ENCODE measurements around the gene LZIC. TPM values are rescaled to one million over a fixed set of nuclear protein-coding genes. Genes with fewer than 3 reads are reported as not detected.

The LZIC gene
- total RNA-seq, 1 experiment from 2014 or later: 28.8 TPM

DNA sequence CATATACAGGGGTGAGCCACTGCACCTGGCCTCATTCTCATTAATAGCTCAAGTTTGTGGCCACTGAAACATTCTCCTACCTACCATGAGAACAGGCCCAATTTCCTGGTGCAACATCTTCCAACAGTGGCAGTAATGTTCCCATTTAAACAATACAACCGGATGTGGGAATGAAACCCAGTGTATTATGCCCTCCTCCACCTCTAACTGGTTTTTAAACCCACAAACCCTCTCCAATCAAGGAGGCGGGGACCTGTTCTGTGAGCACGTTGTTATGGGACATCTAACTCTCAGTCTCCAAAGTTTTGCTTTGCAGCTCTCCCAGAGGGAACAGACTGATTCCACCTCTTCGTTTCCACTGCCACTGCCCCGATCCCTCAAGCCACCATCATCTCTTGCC lies 35.8 kb downstream of the LZIC start:
- Histone ChIP-seq H3K36me3 (ENCODE audit: insufficient read depth, low read length) (no peaks in the 10 kb centered on the region), H3K9me3 (ENCODE audit: low read length) (no peaks in the 10 kb centered on the region), H3K4me2 (ENCODE audit: low read depth, low read length, poor library complexity, severe bottlenecking) (no peak overlapping the region), H3K4me3 (ENCODE audit: low read length) (no peak overlapping the region), H4K20me1 (ENCODE audit: insufficient read depth, low read depth, low read length) (no peaks in the 10 kb centered on the region), H2AFZ (ENCODE audit: low read length) (no peak overlapping the region), H3K9ac (ENCODE audit: low read length) (no peak overlapping the region), H3K9me2 (replicated peaks; ENCODE audit: insufficient read depth, low read length) (no peaks in the 10 kb centered on the region), H3K27ac (ENCODE audit: low read length) (no peak overlapping the region), H3K79me2 (ENCODE audit: low read length) (no peaks in the 10 kb centered on the region), H3K27me3 (ENCODE audit: low read length) (no peaks in the 10 kb centered on the region), H3K4me1 (ENCODE audit: low read length) (peaks cover 19% of the 10 kb centered on the region)
- DNase-seq: peak; percentile 29

DNA sequence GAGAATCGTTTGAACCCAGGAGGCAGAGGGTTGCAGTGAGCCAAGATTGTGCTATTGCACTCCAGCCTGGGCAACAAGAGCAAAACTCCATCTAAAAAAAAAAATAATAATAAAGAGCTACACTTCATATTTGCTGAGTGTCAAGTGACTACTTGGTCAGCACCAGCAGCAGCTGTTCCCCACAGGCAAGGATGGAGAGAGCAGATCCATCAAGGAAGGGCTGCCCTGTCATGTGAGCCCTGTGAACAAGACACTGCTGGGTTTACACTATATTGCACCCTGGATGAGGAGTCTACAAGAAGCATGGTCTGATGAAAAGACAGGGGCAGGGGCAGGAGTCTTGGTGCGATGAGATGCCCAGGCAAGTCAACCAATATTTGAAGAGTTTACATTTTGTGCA lies 36.7 kb downstream of the LZIC start:
- no peaks in the 10 kb centered on the region for H3K27me3 ChIP-seq (ENCODE audit: low read length)
- H2AFZ ChIP-seq (ENCODE audit: low read length): no peak overlapping the region
- no peaks in the 10 kb centered on the region for H3K9me3 ChIP-seq (ENCODE audit: low read length)
- H3K4me1 ChIP-seq (ENCODE audit: low read length): peaks cover 18% of the 10 kb centered on the region
- no peak overlapping the region for H3K4me3 ChIP-seq (ENCODE audit: low read length)
- no peaks in the 10 kb centered on the region for H3K79me2 ChIP-seq (ENCODE audit: low read length)
- H3K4me2 ChIP-seq (ENCODE audit: low read depth, low read length, poor library complexity, severe bottlenecking): no peak overlapping the region
- no peak overlapping the region for H3K9ac ChIP-seq (ENCODE audit: low read length)
- H3K36me3 ChIP-seq (ENCODE audit: insufficient read depth, low read length): no peaks in the 10 kb centered on the region
- no peak overlapping the region for H3K27ac ChIP-seq (ENCODE audit: low read length)
- peak; percentile 27 for DNase-seq
- no peaks in the 10 kb centered on the region for H4K20me1 ChIP-seq (ENCODE audit: insufficient read depth, low read depth, low read length)
- no peaks in the 10 kb centered on the region for H3K9me2 ChIP-seq (replicated peaks; ENCODE audit: insufficient read depth, low read length)

DNA sequence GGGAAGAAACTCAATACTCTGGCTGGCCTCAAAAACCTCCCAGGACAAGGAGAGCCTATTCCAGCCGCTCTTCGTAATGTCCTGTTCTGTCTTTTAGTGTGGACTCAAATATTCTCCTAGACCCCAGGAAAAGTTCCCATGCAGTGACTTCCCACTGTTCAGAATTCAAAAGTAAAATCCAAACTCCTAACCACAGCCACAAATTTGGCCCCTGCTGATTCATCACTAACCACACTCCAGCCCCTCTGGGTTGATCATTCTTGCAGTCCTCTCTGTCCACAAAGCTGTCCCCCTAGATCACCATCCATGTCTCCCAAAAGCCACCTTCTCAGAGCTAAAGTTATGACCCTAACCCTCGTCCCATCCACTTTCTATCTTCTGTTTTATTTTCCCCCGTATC lies 38.2 kb downstream of the LZIC start:
- Histone ChIP-seq H3K4me2 (ENCODE audit: low read depth, low read length, poor library complexity, severe bottlenecking) (no peak overlapping the region), H3K4me3 (ENCODE audit: low read length) (no peak overlapping the region), H3K4me1 (ENCODE audit: low read length) (peaks cover 15% of the 10 kb centered on the region), H3K36me3 (ENCODE audit: insufficient read depth, low read length) (no peaks in the 10 kb centered on the region), H3K79me2 (ENCODE audit: low read length) (no peaks in the 10 kb centered on the region), H3K9ac (ENCODE audit: low read length) (no peak overlapping the region), H4K20me1 (ENCODE audit: insufficient read depth, low read depth, low read length) (no peaks in the 10 kb centered on the region), H2AFZ (ENCODE audit: low read length) (no peak overlapping the region), H3K27ac (ENCODE audit: low read length) (no peak overlapping the region), H3K9me3 (ENCODE audit: low read length) (no peaks in the 10 kb centered on the region), H3K27me3 (ENCODE audit: low read length) (no peaks in the 10 kb centered on the region), H3K9me2 (replicated peaks; ENCODE audit: insufficient read depth, low read length) (no peaks in the 10 kb centered on the region)
- peak; percentile 14 for DNase-seq

DNA sequence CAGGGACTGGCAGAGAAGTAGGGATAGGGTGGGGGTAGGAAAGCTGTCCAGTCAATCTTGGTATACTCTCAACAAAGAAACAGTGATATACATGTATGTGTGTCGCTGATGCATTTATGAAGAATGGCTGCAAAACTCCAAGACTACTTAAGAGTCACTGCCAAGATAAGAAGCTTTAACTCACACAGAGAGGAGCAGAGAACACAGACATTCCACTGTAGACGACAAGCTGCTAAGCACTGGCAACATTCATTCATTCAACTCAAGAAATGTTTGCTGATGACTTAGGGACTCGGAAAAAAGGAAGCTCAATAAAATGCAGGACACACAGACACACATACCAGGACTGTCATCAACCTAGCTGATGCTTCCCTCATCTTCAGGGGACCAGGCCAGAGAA lies 38.6 kb downstream of the LZIC start:
- Histone ChIP-seq H3K27me3 (ENCODE audit: low read length) (no peaks in the 10 kb centered on the region), H3K36me3 (ENCODE audit: insufficient read depth, low read length) (no peaks in the 10 kb centered on the region), H3K9me3 (ENCODE audit: low read length) (no peaks in the 10 kb centered on the region), H3K4me2 (ENCODE audit: low read depth, low read length, poor library complexity, severe bottlenecking) (no peak overlapping the region), H3K4me1 (ENCODE audit: low read length) (peaks cover 14% of the 10 kb centered on the region), H3K4me3 (ENCODE audit: low read length) (no peak overlapping the region), H2AFZ (ENCODE audit: low read length) (no peak overlapping the region), H4K20me1 (ENCODE audit: insufficient read depth, low read depth, low read length) (no peaks in the 10 kb centered on the region), H3K79me2 (ENCODE audit: low read length) (no peaks in the 10 kb centered on the region), H3K9ac (ENCODE audit: low read length) (no peak overlapping the region), H3K9me2 (replicated peaks; ENCODE audit: insufficient read depth, low read length) (no peaks in the 10 kb centered on the region), H3K27ac (ENCODE audit: low read length) (no peak overlapping the region)
- peak; percentile 14 for DNase-seq

DNA sequence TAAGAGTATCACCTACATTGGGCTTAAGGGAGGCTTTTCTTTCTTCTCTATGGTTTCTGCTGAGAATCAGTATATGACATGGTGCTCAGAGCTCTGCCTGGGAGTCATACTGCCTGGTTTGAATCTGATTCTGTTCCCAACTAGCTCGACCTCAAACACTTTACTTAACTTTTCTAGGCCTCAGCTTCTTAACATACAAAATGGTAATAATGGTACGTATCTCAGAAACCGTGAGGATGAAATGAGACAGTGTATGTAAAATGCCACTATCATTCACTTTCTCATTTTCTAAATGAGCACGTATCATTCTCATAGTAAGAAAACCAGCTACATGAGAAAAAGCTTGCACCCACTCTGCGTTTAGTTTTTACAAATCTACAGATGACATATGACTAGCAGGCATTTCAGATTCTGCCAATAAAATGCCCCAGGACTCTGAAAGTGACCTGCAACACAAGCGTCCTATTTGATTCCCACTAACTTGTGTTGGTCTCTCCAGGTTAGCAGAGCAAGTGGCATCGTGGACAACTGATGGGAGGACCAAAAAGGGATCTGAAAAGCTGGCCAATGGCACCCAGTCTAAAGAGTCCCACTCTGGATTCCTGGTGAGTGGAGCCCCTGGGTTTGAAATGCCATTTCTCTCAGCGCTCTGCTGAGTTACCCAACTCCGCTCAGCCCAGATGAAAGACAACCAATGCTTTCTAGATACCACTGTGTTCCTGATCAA lies 39.2 kb downstream of the LZIC start:
- Histone ChIP-seq H3K9me2 (replicated peaks; ENCODE audit: insufficient read depth, low read length) (no peaks in the 10 kb centered on the region), H3K79me2 (ENCODE audit: low read length) (no peaks in the 10 kb centered on the region), H3K4me1 (ENCODE audit: low read length) (peaks cover 8% of the 10 kb centered on the region), H4K20me1 (ENCODE audit: insufficient read depth, low read depth, low read length) (no peaks in the 10 kb centered on the region), H3K27me3 (ENCODE audit: low read length) (no peaks in the 10 kb centered on the region), H3K4me2 (ENCODE audit: low read depth, low read length, poor library complexity, severe bottlenecking) (no peak overlapping the region), H2AFZ (ENCODE audit: low read length) (no peak overlapping the region), H3K36me3 (ENCODE audit: insufficient read depth, low read length) (no peaks in the 10 kb centered on the region), H3K9me3 (ENCODE audit: low read length) (no peaks in the 10 kb centered on the region), H3K4me3 (ENCODE audit: low read length) (no peak overlapping the region), H3K27ac (ENCODE audit: low read length) (no peak overlapping the region), H3K9ac (ENCODE audit: low read length) (no peak overlapping the region)
- peak; percentile 31 for DNase-seq

DNA sequence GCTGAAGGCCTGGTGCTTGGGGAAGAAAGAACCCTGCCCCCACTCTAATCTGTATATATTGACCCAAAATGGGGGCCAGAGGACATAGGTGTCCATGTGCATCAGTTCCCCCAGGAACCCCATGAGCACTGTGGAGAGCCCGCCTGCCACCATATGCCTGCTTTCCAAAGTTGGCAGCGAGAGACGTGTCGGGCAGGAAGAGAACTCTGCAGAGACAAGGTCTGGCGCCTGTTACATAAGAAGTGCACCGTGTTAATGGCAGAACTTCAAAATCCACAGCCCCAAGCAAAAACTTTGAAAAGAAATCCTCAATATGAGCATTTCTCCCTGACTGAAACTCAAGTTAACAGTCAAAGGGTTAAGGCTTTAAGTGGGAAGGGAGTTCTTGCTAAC lies 41.1 kb downstream of the LZIC start:
- H3K9me2 ChIP-seq (replicated peaks; ENCODE audit: insufficient read depth, low read length): no peaks in the 10 kb centered on the region
- H3K4me1 ChIP-seq (ENCODE audit: low read length): peaks cover 4% of the 10 kb centered on the region; the same call in 1 of the 2 replicates
- no peaks in the 10 kb centered on the region for H3K9me3 ChIP-seq (ENCODE audit: low read length)
- DNase-seq: no peak
- H3K36me3 ChIP-seq (ENCODE audit: insufficient read depth, low read length): no peaks in the 10 kb centered on the region
- no peaks in the 10 kb centered on the region for H3K79me2 ChIP-seq (ENCODE audit: low read length)
- no peaks in the 10 kb centered on the region for H3K27me3 ChIP-seq (ENCODE audit: low read length)
- H3K27ac ChIP-seq (ENCODE audit: low read length): no peak overlapping the region
- H4K20me1 ChIP-seq (ENCODE audit: insufficient read depth, low read depth, low read length): no peaks in the 10 kb centered on the region
- no peak overlapping the region for H3K4me2 ChIP-seq (ENCODE audit: low read depth, low read length, poor library complexity, severe bottlenecking)
- no peak overlapping the region for H2AFZ ChIP-seq (ENCODE audit: low read length)
- no peak overlapping the region for H3K9ac ChIP-seq (ENCODE audit: low read length)
- no peak overlapping the region for H3K4me3 ChIP-seq (ENCODE audit: low read length)

DNA sequence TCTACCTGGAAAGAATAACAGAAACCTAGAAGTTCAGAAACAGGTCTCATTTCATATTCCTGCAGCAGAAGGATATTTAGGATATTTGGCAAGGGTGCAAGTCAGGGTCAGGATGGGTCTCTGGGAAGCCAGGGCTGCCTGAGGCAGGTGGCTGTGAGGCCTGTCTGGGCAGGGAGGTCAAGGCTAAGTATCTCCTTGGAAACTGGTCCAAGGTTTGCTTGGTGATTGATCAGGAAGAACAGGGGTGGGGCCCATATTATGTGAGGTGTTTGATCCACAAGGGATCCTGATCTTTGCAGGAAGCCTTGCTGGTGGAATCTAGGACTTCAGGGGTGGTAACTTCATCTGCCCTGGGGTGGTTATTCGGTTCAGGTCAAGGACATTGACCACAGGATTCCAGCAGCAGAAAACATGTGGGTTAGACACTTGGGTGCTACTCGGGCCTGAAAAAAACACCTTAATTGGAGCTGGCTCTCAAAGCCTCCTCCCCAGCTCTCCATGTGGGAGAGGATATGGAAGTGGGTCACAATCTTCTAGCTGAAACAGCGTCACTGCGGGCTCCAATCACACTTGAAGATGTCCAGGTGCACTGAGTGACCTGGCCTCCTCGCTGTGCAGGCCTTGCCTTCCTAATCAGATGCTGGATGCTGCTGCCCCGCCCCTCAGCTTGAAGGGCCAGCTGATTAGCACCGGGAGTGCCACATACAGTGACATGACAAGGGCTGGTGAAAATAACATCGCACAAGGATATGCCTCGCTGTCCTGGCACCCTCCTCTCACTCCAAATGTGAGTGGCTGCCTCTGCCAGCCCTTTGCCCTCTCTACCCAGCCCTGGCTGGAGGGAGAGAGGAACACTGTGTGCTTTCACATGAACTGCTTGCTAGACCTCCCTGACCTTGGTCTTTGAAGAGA lies 41.8 kb downstream of the LZIC start:
- Histone ChIP-seq H3K4me2 (ENCODE audit: low read depth, low read length, poor library complexity, severe bottlenecking) (no peak overlapping the region), H3K27me3 (ENCODE audit: low read length) (no peaks in the 10 kb centered on the region), H4K20me1 (ENCODE audit: insufficient read depth, low read depth, low read length) (no peaks in the 10 kb centered on the region), H3K4me1 (ENCODE audit: low read length) (peaks cover 4% of the 10 kb centered on the region; the same call in 1 of the 2 replicates), H3K4me3 (ENCODE audit: low read length) (no peak overlapping the region), H3K9me3 (ENCODE audit: low read length) (no peaks in the 10 kb centered on the region), H3K79me2 (ENCODE audit: low read length) (no peaks in the 10 kb centered on the region), H3K9ac (ENCODE audit: low read length) (no peak overlapping the region), H3K27ac (ENCODE audit: low read length) (no peak overlapping the region), H2AFZ (ENCODE audit: low read length) (no peak overlapping the region), H3K36me3 (ENCODE audit: insufficient read depth, low read length) (no peaks in the 10 kb centered on the region), H3K9me2 (replicated peaks; ENCODE audit: insufficient read depth, low read length) (no peaks in the 10 kb centered on the region)
- no peak for DNase-seq

Data from Karpas-422 (cell line).